RWPE2 (cell line): ENCODE measurements around the gene ZFC3H1.

Source experiments
- ATAC-seq: fragments of 200-7000 bp; cut with Tn5 transposase; 3 replicates; pipeline ENCODE4 v1.9.1; 2021; ENCODE audit warnings: low read depth
- DNase-seq: peaks from one replicate; pipeline ENCODE4 v3.0.0-alpha.2; 2020; ENCODE audit warnings: low spot score
- H3K27ac ChIP-seq: fragments of 450-650 bp; 2 replicates; pipeline ENCODE4 v1.5.1; 2017; ENCODE audit warnings: mild to moderate bottlenecking; ENCODE audit not compliant: poor library complexity, severe bottlenecking
- H3K27me3 ChIP-seq: fragments of 250-450 bp; sonication (Bioruptor Pico); 2 replicates; pipeline ENCODE4 v1.5.1; 2021; ENCODE audit warnings: mild to moderate bottlenecking, moderate library complexity; ENCODE audit not compliant: insufficient read depth, poor library complexity, severe bottlenecking
- H3K36me3 ChIP-seq: fragments of 250-450 bp; sonication (Bioruptor Pico); 2 replicates; pipeline ENCODE4 v1.5.1; 2020; ENCODE audit warnings: low read depth, mild to moderate bottlenecking, moderate library complexity
- H3K4me1 ChIP-seq: fragments of 250-450 bp; sonication (Bioruptor Pico); 2 replicates; pipeline ENCODE4 v1.5.1; 2021; ENCODE audit warnings: mild to moderate bottlenecking, moderate library complexity; ENCODE audit not compliant: insufficient read depth, poor library complexity, severe bottlenecking
- H3K4me3 ChIP-seq: fragments of 250-450 bp; sonication (Bioruptor Pico); 2 replicates; pipeline ENCODE4 v1.5.1; 2021; ENCODE audit warnings: mild to moderate bottlenecking, moderate library complexity; ENCODE audit not compliant: severe bottlenecking
- H3K9me3 ChIP-seq: fragments of 250-450 bp; sonication (Bioruptor Pico); 2 replicates; pipeline ENCODE4 v1.5.1; 2021; ENCODE audit warnings: mild to moderate bottlenecking, moderate library complexity; ENCODE audit not compliant: severe bottlenecking
- TF ChIP-seq, protein P1 (sequence below): fragments of 450-650 bp; IDR thresholded peaks from one replicate; pipeline ENCODE4 v1.5.1; 2017; ENCODE audit warnings: mild to moderate bottlenecking, moderate library complexity; ENCODE audit not compliant: poor library complexity, severe bottlenecking

The ZFC3H1 gene

GRCh38 chr12:71654200-71654599 is 9.4 kb downstream of the ZFC3H1 start:
- Histone ChIP-seq H3K9me3 (no peaks in the 10 kb centered on the region), H3K36me3 (peaks cover 96% of the 10 kb centered on the region), H3K4me3 (no peak overlapping the region), H3K4me1 (peaks cover 7% of the 10 kb centered on the region), H3K27me3 (no peaks in the 10 kb centered on the region), H3K27ac (no peak overlapping the region)
- DNase-seq (no peak), ATAC-seq (no peak)
- TF ChIP-seq, protein P1, sequence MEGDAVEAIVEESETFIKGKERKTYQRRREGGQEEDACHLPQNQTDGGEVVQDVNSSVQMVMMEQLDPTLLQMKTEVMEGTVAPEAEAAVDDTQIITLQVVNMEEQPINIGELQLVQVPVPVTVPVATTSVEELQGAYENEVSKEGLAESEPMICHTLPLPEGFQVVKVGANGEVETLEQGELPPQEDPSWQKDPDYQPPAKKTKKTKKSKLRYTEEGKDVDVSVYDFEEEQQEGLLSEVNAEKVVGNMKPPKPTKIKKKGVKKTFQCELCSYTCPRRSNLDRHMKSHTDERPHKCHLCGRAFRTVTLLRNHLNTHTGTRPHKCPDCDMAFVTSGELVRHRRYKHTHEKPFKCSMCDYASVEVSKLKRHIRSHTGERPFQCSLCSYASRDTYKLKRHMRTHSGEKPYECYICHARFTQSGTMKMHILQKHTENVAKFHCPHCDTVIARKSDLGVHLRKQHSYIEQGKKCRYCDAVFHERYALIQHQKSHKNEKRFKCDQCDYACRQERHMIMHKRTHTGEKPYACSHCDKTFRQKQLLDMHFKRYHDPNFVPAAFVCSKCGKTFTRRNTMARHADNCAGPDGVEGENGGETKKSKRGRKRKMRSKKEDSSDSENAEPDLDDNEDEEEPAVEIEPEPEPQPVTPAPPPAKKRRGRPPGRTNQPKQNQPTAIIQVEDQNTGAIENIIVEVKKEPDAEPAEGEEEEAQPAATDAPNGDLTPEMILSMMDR = no peak

GRCh38 chr12:71653137-71653536 is 10.5 kb downstream of the ZFC3H1 start:
- Histone ChIP-seq H3K27ac (no peak overlapping the region), H3K9me3 (no peaks in the 10 kb centered on the region), H3K36me3 (peaks cover 95% of the 10 kb centered on the region), H3K27me3 (no peaks in the 10 kb centered on the region), H3K4me1 (peaks cover 11% of the 10 kb centered on the region), H3K4me3 (no peak overlapping the region)
- TF ChIP-seq, protein P1 = no peak
- ATAC-seq (no peak), DNase-seq (no peak)

DNA sequence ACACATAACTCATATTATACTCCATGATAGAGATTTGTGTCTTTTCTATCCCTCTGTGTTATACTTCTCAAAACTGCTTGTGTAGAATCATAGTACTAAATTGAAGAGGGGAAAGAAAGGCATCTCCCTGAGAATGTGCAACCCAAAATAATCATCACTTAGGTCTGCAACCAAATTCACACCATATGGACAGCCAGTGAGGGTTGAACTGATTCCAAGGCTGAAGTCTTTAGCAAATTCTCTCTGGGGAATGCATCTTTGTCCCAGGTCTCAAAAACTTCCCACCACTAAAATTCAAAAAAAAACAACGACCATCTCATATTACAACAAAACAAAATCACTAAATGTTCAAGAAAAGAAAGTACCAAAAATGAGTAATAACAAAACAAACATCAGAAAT is 11.0 kb downstream of the ZFC3H1 start:
- TF ChIP-seq, protein P1 = no peak
- no peak overlapping the region for H3K4me3 ChIP-seq
- H3K36me3 ChIP-seq = peaks cover 96% of the 10 kb centered on the region

DNA sequence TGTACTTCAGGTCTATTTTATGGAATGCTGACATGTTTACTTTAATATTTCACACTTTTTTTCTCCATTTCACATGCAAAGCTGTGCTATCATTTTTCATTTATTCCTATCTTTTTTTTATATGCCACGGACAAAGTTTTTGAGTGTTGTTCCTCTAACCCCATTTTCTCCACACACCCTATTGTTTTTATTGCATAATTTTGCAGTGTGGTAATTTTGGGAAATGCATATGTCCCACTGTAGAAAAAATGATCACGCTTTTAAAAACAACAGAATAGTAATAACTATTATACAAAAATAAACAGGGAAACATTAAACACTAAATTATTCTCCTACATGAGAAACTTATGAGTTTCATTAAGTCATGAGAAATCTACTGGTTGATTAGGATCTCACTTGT is 14.2 kb downstream of the ZFC3H1 start:
- Histone ChIP-seq H3K36me3 (peaks cover 96% of the 10 kb centered on the region), H3K4me3 (no peak overlapping the region), H3K4me1 (peaks cover 7% of the 10 kb centered on the region), H3K27me3 (no peaks in the 10 kb centered on the region), H3K27ac (no peak overlapping the region), H3K9me3 (no peaks in the 10 kb centered on the region)
- ATAC-seq (no peak), DNase-seq (no peak)
- TF ChIP-seq, protein P1 = no peak

More for the DNA sequence above, 11.0 kb downstream of the ZFC3H1 start:
- no peak for DNase-seq
- Histone ChIP-seq H3K4me1 (peaks cover 11% of the 10 kb centered on the region), H3K27me3 (no peaks in the 10 kb centered on the region), H3K9me3 (no peaks in the 10 kb centered on the region), H3K27ac (no peak overlapping the region)
- no peak for ATAC-seq

DNA sequence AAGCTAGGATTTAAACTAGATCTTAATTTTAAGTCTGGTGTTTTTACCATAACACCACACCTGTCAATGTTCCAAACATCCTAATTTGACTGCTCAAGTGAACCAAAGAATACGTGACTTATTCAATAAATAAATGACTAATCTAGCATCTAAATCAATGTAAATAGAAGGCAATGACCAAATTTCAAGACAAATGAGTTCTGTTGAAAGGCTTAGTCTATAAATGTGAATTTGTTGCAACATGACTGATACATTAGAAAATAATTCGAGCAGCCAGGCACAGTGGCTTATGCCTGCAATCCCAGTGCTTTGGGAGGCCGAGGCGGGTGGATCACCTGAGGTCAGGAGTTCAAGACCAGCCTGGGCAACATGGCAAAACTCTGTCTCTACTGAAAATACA is 15.1 kb downstream of the ZFC3H1 start:
- ATAC-seq (peak; percentile 57; the same call in 2 of the 3 replicates), DNase-seq (no peak)
- TF ChIP-seq, protein P1 = no peak
- H3K27ac ChIP-seq = no peak overlapping the region
- peaks cover 96% of the 10 kb centered on the region for H3K36me3 ChIP-seq
- H3K27me3 ChIP-seq = no peaks in the 10 kb centered on the region
- no peak overlapping the region for H3K4me3 ChIP-seq
- H3K4me1 ChIP-seq = peaks cover 7% of the 10 kb centered on the region
- no peaks in the 10 kb centered on the region for H3K9me3 ChIP-seq
